ENCODE data around the gene NXPH2.

DNA sequence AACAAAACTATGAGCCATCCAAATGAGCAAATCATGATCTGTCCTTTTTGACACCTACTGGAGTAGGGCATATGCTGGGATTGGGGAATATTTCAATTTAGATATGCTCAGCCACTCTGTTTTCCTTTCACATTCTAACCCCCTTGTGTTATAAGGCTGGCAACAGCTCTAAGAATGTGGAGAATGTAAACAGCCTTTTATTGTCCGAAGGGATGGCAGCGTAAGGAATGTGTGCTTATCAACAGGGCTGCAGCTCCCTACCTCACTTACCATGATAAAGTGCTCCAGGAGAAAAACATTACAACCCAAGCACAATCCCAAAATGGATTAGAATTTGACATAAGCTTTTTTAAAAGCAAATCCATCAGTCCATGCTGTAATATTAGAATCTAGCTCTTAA, 2.2 kb downstream of the NXPH2 start:
- TF ChIP-seq POLR2A (IDR thresholded peaks at IDR 0.05; ENCODE audit: low read depth, low read length) (no peak), POLR2AphosphoS5 (IDR thresholded peaks at IDR 0.05; ENCODE audit: low read depth, low read length) (no peak), PAX5 (IDR thresholded peaks at IDR 0.05; ENCODE audit: insufficient read depth, low read length, severe bottlenecking) (no peak), SPI1 (IDR thresholded peaks at IDR 0.05; ENCODE audit: low read depth, low read length) (no peak), POU2F2 (IDR thresholded peaks at IDR 0.05; ENCODE audit: low read depth, low read length) (no peak), TAF1 (IDR thresholded peaks at IDR 0.05; ENCODE audit: low read depth, low read length) (no peak)
